Fibroblast of villous mesenchyme (primary cell): ENCODE data around the gene AGBL4. TPM values are rescaled to one million over a fixed set of nuclear protein-coding genes. Genes with fewer than 3 reads are reported as not detected.

ENCODE experiments used
- DNase-seq: peaks from one replicate; pipeline ENCODE4 v3.0.0-alpha.2; 2010; ENCODE audit warnings: low read depth
- H3K4me3 ChIP-seq: 2 replicates; pipeline ENCODE4 v1.5.1; 2011; ENCODE audit warnings: low read depth, mild to moderate bottlenecking, low read length
- total RNA-seq: library from RNA; depleted of rRNA; stranded (reverse); fragments of >200 nt; gene quantifications from 2 replicates; pipeline ENCODE4 v1.2.3, GENCODE V29; 2012
- TF ChIP-seq, protein P1 (sequence below): IDR thresholded peaks from 2 replicates; pipeline ENCODE4 v1.5.1; 2012; ENCODE audit warnings: low read depth, mild to moderate bottlenecking, low read length; ENCODE audit not compliant: insufficient read depth

AGBL4 gene
- total RNA-seq, 1 donor, result not detected

DNA sequence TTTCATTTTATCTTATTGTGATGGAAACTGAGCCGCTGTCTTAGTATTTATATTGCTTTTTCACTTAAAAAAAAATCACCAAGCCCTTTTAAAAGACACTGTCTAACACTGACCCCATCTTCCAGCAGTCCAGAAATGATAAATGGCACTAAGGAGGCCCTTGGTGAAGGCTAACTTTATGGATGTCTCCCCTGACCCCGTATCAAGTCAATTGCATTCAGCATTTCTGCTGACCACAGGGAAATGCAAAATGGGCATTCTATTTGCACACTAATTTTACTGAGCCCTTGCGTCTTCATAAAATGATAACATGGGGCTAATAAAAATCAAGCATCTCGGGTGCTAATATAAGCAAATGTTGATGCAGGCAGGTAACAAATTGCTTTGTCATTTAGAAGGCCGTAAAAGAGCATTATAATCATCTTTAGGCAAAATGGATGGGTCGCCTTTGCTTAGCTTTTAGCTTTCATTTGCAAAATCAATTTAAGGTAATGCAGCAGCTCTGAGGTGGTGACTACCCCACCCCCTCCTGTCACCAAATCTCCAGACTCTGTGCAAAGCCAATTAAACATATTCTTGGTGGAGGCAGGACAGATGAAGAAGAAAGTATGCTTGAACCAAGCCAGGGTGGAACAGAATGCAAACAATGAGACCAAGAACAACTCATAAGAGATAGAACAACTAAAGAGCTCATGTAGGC is 1357.9 kb downstream of the AGBL4 start:
- DNase-seq, result no peak
- H3K4me3 ChIP-seq, result no peak overlapping the region
- TF ChIP-seq, protein P1, sequence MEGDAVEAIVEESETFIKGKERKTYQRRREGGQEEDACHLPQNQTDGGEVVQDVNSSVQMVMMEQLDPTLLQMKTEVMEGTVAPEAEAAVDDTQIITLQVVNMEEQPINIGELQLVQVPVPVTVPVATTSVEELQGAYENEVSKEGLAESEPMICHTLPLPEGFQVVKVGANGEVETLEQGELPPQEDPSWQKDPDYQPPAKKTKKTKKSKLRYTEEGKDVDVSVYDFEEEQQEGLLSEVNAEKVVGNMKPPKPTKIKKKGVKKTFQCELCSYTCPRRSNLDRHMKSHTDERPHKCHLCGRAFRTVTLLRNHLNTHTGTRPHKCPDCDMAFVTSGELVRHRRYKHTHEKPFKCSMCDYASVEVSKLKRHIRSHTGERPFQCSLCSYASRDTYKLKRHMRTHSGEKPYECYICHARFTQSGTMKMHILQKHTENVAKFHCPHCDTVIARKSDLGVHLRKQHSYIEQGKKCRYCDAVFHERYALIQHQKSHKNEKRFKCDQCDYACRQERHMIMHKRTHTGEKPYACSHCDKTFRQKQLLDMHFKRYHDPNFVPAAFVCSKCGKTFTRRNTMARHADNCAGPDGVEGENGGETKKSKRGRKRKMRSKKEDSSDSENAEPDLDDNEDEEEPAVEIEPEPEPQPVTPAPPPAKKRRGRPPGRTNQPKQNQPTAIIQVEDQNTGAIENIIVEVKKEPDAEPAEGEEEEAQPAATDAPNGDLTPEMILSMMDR, result no peak

DNA sequence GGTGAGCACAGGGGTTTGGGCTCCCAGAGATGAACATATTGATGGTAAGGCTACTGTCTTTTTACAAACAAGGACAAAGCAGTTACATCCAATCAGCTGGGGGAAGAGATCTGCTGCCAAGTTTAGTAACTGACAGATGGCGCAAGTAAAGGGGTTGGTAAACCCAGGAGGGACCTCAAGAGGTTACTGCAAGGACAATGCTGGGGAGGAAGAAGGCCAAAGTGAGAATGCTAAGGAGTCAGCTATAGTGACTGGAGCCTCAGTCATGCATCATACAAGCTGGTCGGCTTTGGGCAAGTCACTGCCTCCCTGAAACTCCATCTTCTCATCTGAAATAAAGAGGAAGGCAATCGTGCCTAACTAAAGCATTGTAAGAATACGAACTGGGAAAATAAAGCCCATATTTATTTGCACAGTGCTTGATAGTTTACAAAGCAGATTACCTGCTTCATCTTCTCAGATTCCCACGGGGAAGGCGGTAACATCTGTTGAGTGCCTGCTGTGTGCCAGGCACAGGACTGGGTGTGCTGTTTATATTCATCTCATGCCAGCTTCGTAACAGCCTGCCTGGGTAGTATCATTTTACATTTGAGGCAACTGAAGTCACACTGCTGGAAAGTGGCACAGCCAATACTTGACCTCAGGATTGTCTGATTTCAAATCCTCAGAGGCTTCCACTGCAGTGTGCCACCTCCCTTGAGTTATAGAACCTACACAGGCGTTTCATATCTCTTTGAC is 1361.9 kb downstream of the AGBL4 start:
- no peak overlapping the region for H3K4me3 ChIP-seq
- DNase-seq, result no peak
- TF ChIP-seq, protein P1, result no peak

DNA sequence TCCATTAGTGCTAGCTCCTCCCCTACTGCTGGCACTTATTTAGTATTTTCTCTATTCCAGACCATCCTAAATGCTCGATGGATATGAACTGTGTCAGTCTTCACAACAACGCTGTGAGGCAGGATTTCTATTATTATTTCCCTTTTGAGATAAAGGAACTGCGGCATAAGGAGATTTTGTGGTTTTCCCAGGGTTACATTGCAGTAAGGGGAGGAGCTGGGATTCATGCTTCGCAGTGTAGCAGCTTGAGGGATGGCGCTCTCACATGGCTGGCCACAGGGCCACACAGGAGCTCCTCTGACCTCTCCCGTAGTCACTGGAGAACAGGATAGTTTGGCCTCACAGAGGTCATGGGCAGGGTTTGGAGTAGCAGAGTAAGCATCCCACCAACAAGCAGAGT is 1364.0 kb downstream of the AGBL4 start:
- no peak for DNase-seq
- no peak overlapping the region for H3K4me3 ChIP-seq
- TF ChIP-seq, protein P1, result no peak

DNA sequence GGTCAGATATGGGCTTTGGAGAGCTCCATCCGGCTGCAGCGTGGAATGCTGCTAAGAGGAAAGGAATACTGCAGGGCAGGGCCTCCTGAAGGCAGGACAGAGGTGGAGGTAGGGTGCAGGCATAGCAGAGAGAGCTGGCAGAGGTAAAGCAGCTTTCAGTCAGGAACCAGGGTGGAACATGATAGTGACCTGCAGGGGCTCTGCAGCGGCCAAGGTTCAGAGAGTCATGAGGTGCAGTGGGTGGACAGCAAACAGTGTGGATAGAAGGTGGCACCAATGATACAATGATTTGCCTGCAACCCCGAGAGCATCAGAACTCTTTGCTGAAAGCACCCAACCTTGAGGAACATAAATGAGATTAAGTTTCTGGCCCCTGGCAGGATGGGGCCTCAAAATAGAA is 1366.3 kb downstream of the AGBL4 start:
- H3K4me3 ChIP-seq, result no peak overlapping the region
- DNase-seq, result no peak
- TF ChIP-seq, protein P1, result no peak

DNA sequence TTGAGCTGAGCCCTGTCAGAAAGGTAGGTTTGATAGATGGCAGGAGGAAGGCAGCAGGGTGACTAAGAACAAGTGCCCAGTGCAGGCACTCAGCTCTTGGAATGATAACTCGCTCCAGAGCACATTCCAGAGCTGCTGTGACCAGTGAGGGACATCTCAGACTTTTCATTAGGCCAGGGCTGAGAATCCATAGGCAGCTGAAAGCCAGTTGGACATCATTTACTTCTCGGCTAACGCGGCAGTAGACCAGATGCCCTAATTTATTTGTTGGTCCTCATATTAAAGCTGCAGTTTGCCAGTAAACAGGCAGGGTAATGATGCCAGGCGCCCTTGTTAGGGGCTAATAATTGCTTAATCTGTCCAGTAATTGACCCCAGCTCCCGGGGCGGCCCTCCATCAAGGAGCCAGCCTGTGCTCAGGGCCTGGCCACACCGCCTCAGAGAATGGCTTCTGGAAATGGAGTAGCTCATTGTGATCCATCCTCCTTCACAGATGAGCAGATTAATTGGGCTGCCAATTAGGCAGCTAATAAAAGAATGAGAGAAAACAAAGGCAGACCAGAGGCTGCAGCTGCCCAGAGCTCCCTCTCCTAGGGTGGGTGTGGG is 1369.0 kb downstream of the AGBL4 start:
- H3K4me3 ChIP-seq, result no peak overlapping the region
- TF ChIP-seq, protein P1, result no peak
- no peak for DNase-seq

DNA sequence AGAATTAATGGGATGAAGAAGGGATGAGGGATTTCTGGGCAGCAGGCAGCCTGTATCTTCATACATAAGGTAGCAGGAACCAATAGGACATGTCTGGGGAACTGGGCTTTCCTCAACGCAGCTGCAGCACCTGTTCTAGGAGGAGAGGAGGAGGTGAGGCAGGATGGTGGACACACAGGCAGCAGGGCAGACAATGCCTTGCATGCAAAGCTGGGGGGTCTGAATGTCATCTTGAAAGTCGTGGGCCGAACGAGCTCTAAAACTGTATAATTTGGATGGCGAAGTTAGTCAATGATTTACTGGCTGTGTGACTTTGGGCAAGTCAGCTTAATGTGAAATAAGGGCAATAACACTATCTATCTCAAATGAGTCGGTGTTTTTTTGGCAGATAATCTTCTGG is 1371.4 kb downstream of the AGBL4 start:
- DNase-seq, result no peak
- H3K4me3 ChIP-seq, result no peak overlapping the region
- TF ChIP-seq, protein P1, result no peak
